Measurements from ENCODE around the gene SLC44A3. TPM values are rescaled to one million over a fixed set of nuclear protein-coding genes. Genes with fewer than 3 reads are reported as not detected.

The SLC44A3 gene
- total RNA-seq, 5 donors from 2014 or later (not counting 1 experiment from before 2014, with no cell fraction given) = 0.30 to 0.99 (median 0.74) TPM; not detected in 1

GRCh38 chr1:94899756-94900155, 79.6 kb downstream of the SLC44A3 start:
- no peaks in the 10 kb centered on the region for H3K36me3 ChIP-seq (ENCODE audit: control insufficient read depth in 2 of 2, extremely low read depth in 1 of 2, insufficient read depth in 1 of 2, low read length in 1 of 2)
- Mint-ChIP-seq H3K4me3 (no peak overlapping the region), H3K9me3 (no peaks in the 10 kb centered on the region), H3K27ac (no peak overlapping the region), H3K4me1 (no peaks in the 10 kb centered on the region), H3K36me3 (peaks cover 3% of the 10 kb centered on the region), H3K27me3 (peaks cover 0 to 4% of the 10 kb centered on the region in 2 donors)
- ChIA-PET CTCF (no interaction called here), POLR2A (no interaction called here)
- WGBS (ENCODE audit: insufficient coverage) = 80% methylated on average over 1 of the region's 1 CpG
- H3K27ac ChIP-seq (ENCODE audit: low read length) = no peak overlapping the region
- no peaks in the 10 kb centered on the region for H3K27me3 ChIP-seq (replicated peaks in 1 of 2; ENCODE audit: control insufficient read depth in 2 of 2, extremely low read depth in 1 of 2, insufficient read depth in 2 of 2, low read length in 1 of 2)
- ATAC-seq (replicated peaks in 1 of 4) (no peak), DNase-seq (no peak)
- H3K4me1 ChIP-seq (ENCODE audit: control insufficient read depth in 1 of 2, extremely low read depth in 1 of 2, insufficient read depth in 2 of 2, low read length in 2 of 2) = no peaks in the 10 kb centered on the region
- H3K9me3 ChIP-seq = no peaks in the 10 kb centered on the region
- no peak overlapping the region for H3K4me3 ChIP-seq (ENCODE audit: control insufficient read depth in 1 of 2, extremely low read depth in 1 of 2, low read length in 1 of 2)

- ATAC-seq (replicated peaks in 1 of 4) = no peak
- DNase-seq = no peak
- ChIA-PET POLR2A (interaction anchor here in 1 of 2 donors (0.6 kb wide), 1 partner anchor 436 kb away, joined by 3 read pairs; no protein-coding TSS in a partner anchor), CTCF (interaction anchor here (0.6 kb wide), 2 partner anchors 139 to 1875 kb away, joined by 3 to 5 read pairs; no protein-coding TSS in a partner anchor)
- Histone ChIP-seq H3K9me3 (no peaks in the 10 kb centered on the region), H3K4me3 (ENCODE audit: control insufficient read depth in 1 of 2, extremely low read depth in 1 of 2, low read length in 1 of 2) (no peak overlapping the region), H3K4me1 (ENCODE audit: control insufficient read depth in 1 of 2, extremely low read depth in 1 of 2, insufficient read depth in 2 of 2, low read length in 2 of 2) (no peaks in the 10 kb centered on the region), H3K36me3 (ENCODE audit: control insufficient read depth in 2 of 2, extremely low read depth in 1 of 2, insufficient read depth in 1 of 2, low read length in 1 of 2) (no peaks in the 10 kb centered on the region), H3K27me3 (replicated peaks in 1 of 2; ENCODE audit: control insufficient read depth in 2 of 2, extremely low read depth in 1 of 2, insufficient read depth in 2 of 2, low read length in 1 of 2) (no peaks in the 10 kb centered on the region), H3K27ac (ENCODE audit: low read length) (no peak overlapping the region)
- H3K9me3 Mint-ChIP-seq = no peaks in the 10 kb centered on the region
- H3K27me3 Mint-ChIP-seq = peaks cover 0 to 4% of the 10 kb centered on the region in 2 donors
- no peaks in the 10 kb centered on the region for H3K4me1 Mint-ChIP-seq
- H3K36me3 Mint-ChIP-seq = peaks cover 3% of the 10 kb centered on the region
- 71% methylated on average over 2 of the region's 4 CpGs for WGBS (ENCODE audit: insufficient coverage)
- no peak overlapping the region for H3K27ac Mint-ChIP-seq
- H3K4me3 Mint-ChIP-seq = no peak overlapping the region
Measured at GRCh38 chr1:94901841-94902240, 81.7 kb downstream of the SLC44A3 start.

- ChIA-PET POLR2A (no interaction called here), CTCF (no interaction called here)
- H3K4me3 ChIP-seq (ENCODE audit: control insufficient read depth in 1 of 2, extremely low read depth in 1 of 2, low read length in 1 of 2) = no peak overlapping the region
- no peak overlapping the region for H3K27ac Mint-ChIP-seq
- WGBS (ENCODE audit: insufficient coverage) = 96% methylated on average over 4 of the region's 7 CpGs
- ATAC-seq (replicated peaks in 1 of 4) = no peak
- peaks cover 0 to 4% of the 10 kb centered on the region in 2 donors for H3K27me3 Mint-ChIP-seq
- H3K4me1 Mint-ChIP-seq = no peaks in the 10 kb centered on the region
- H3K9me3 Mint-ChIP-seq = no peaks in the 10 kb centered on the region
- H3K36me3 ChIP-seq (ENCODE audit: control insufficient read depth in 2 of 2, extremely low read depth in 1 of 2, insufficient read depth in 1 of 2, low read length in 1 of 2) = no peaks in the 10 kb centered on the region
- no peaks in the 10 kb centered on the region for H3K4me1 ChIP-seq (ENCODE audit: control insufficient read depth in 1 of 2, extremely low read depth in 1 of 2, insufficient read depth in 2 of 2, low read length in 2 of 2)
- no peak overlapping the region for H3K4me3 Mint-ChIP-seq
- H3K27ac ChIP-seq (ENCODE audit: low read length) = no peak overlapping the region
- no peak for DNase-seq
- no peaks in the 10 kb centered on the region for H3K9me3 ChIP-seq
- no peaks in the 10 kb centered on the region for H3K36me3 Mint-ChIP-seq
- no peaks in the 10 kb centered on the region for H3K27me3 ChIP-seq (replicated peaks in 1 of 2; ENCODE audit: control insufficient read depth in 2 of 2, extremely low read depth in 1 of 2, insufficient read depth in 2 of 2, low read length in 1 of 2)
Measured at GRCh38 chr1:94903280-94904009, 83.3 kb downstream of the SLC44A3 start.

- ChIA-PET CTCF (no interaction called here), POLR2A (no interaction called here)
- no peaks in the 10 kb centered on the region for H3K4me1 ChIP-seq (ENCODE audit: control insufficient read depth in 1 of 2, extremely low read depth in 1 of 2, insufficient read depth in 2 of 2, low read length in 2 of 2)
- DNase-seq (no peak), ATAC-seq (replicated peaks in 1 of 4) (no peak)
- H3K36me3 ChIP-seq (ENCODE audit: control insufficient read depth in 2 of 2, extremely low read depth in 1 of 2, insufficient read depth in 1 of 2, low read length in 1 of 2) = no peaks in the 10 kb centered on the region
- no peaks in the 10 kb centered on the region for H3K9me3 ChIP-seq
- H3K4me3 ChIP-seq (ENCODE audit: control insufficient read depth in 1 of 2, extremely low read depth in 1 of 2, low read length in 1 of 2) = no peak overlapping the region
- no peaks in the 10 kb centered on the region for H3K27me3 ChIP-seq (replicated peaks in 1 of 2; ENCODE audit: control insufficient read depth in 2 of 2, extremely low read depth in 1 of 2, insufficient read depth in 2 of 2, low read length in 1 of 2)
- Mint-ChIP-seq H3K9me3 (no peaks in the 10 kb centered on the region), H3K27ac (no peak overlapping the region), H3K36me3 (no peaks in the 10 kb centered on the region), H3K4me1 (no peaks in the 10 kb centered on the region), H3K27me3 (peaks cover 4% of the 10 kb centered on the region in 2 donors), H3K4me3 (no peak overlapping the region)
- 100% methylated on average over 1 of the region's 4 CpGs for WGBS (ENCODE audit: insufficient coverage)
- H3K27ac ChIP-seq (ENCODE audit: low read length) = no peak overlapping the region
Measured at GRCh38 chr1:94905207-94905606, 85.0 kb downstream of the SLC44A3 start.

GRCh38 chr1:94906382-94906781, 86.2 kb downstream of the SLC44A3 start:
- no peaks in the 10 kb centered on the region for H3K36me3 ChIP-seq (ENCODE audit: control insufficient read depth in 2 of 2, extremely low read depth in 1 of 2, insufficient read depth in 1 of 2, low read length in 1 of 2)
- ATAC-seq (replicated peaks in 1 of 4) (no peak), DNase-seq (no peak)
- Mint-ChIP-seq H3K36me3 (no peaks in the 10 kb centered on the region), H3K27ac (no peak overlapping the region), H3K4me3 (no peak overlapping the region), H3K4me1 (no peaks in the 10 kb centered on the region), H3K27me3 (peaks cover 4 to 11% of the 10 kb centered on the region in 2 donors), H3K9me3 (no peaks in the 10 kb centered on the region)
- POLR2A ChIA-PET = no interaction called here
- no peak overlapping the region for H3K27ac ChIP-seq (ENCODE audit: low read length)
- no peak overlapping the region for H3K4me3 ChIP-seq (ENCODE audit: control insufficient read depth in 1 of 2, extremely low read depth in 1 of 2, low read length in 1 of 2)
- no peaks in the 10 kb centered on the region for H3K4me1 ChIP-seq (ENCODE audit: control insufficient read depth in 1 of 2, extremely low read depth in 1 of 2, insufficient read depth in 2 of 2, low read length in 2 of 2)
- peaks cover 0 to under 1% of the 10 kb centered on the region in 2 experiments for H3K27me3 ChIP-seq (replicated peaks in 1 of 2; ENCODE audit: control insufficient read depth in 2 of 2, extremely low read depth in 1 of 2, insufficient read depth in 2 of 2, low read length in 1 of 2)
- CTCF ChIA-PET = no interaction called here
- H3K9me3 ChIP-seq = no peaks in the 10 kb centered on the region
- no CpG with 5 or more reads among the region's 5 CpGs for WGBS (ENCODE audit: insufficient coverage)

GRCh38 chr1:94907136-94907535, 87.0 kb downstream of the SLC44A3 start:
- ChIA-PET CTCF (no interaction called here), POLR2A (no interaction called here)
- H3K4me1 Mint-ChIP-seq = no peaks in the 10 kb centered on the region
- WGBS (ENCODE audit: insufficient coverage) = 63% methylated on average over 1 of the region's 3 CpGs
- DNase-seq (no peak), ATAC-seq (replicated peaks in 1 of 4) (no peak)
- peaks cover 0 to 4% of the 10 kb centered on the region in 2 experiments for H3K27me3 ChIP-seq (replicated peaks in 1 of 2; ENCODE audit: control insufficient read depth in 2 of 2, extremely low read depth in 1 of 2, insufficient read depth in 2 of 2, low read length in 1 of 2)
- H3K9me3 Mint-ChIP-seq = no peaks in the 10 kb centered on the region
- H3K9me3 ChIP-seq = no peaks in the 10 kb centered on the region
- H3K4me3 ChIP-seq (ENCODE audit: control insufficient read depth in 1 of 2, extremely low read depth in 1 of 2, low read length in 1 of 2) = no peak overlapping the region
- H3K36me3 ChIP-seq (ENCODE audit: control insufficient read depth in 2 of 2, extremely low read depth in 1 of 2, insufficient read depth in 1 of 2, low read length in 1 of 2) = no peaks in the 10 kb centered on the region
- no peaks in the 10 kb centered on the region for H3K4me1 ChIP-seq (ENCODE audit: control insufficient read depth in 1 of 2, extremely low read depth in 1 of 2, insufficient read depth in 2 of 2, low read length in 2 of 2)
- H3K27me3 Mint-ChIP-seq = peaks cover 4 to 11% of the 10 kb centered on the region in 2 donors
- H3K36me3 Mint-ChIP-seq = no peaks in the 10 kb centered on the region
- no peak overlapping the region for H3K27ac ChIP-seq (ENCODE audit: low read length)
- H3K4me3 Mint-ChIP-seq = no peak overlapping the region
- H3K27ac Mint-ChIP-seq = no peak overlapping the region
